LNCAP (cell line): ENCODE results near the gene HDAC4.

Experiments used
- CTCF ChIP-seq: fragments of 450-650 bp; IDR thresholded peaks from 2 replicates; pipeline ENCODE4 v1.5.1; 2017; ENCODE audit warnings: mild to moderate bottlenecking

HDAC4 gene

GRCh38 chr2:239208465-239209180 lies 192.2 kb downstream of the HDAC4 start:
- no peak for TF ChIP-seq CTCF

DNA sequence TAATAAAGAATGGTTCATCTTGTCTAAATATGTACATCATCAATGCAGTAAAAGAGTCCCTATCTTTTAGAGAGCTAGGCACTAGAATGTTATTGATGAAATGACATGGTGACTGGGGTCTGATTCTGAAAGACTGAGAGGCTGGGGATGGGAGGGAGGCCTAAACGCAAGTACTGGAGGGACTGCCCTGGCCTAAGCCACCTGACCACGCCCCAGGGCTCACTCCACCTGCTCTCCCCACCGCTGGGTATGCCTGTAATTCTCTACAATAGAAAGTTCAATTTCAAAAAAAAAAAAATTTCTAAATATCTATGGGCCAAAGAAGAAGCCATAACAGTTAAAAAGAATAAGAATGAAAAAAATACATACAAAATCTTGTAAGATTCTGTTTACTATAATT lies 194.0 kb downstream of the HDAC4 start:
- no peak for TF ChIP-seq CTCF

GRCh38 chr2:239206042-239206441 lies 194.8 kb downstream of the HDAC4 start:
- no peak for TF ChIP-seq CTCF

GRCh38 chr2:239204876-239205468 lies 195.8 kb downstream of the HDAC4 start:
- no peak for TF ChIP-seq CTCF

DNA sequence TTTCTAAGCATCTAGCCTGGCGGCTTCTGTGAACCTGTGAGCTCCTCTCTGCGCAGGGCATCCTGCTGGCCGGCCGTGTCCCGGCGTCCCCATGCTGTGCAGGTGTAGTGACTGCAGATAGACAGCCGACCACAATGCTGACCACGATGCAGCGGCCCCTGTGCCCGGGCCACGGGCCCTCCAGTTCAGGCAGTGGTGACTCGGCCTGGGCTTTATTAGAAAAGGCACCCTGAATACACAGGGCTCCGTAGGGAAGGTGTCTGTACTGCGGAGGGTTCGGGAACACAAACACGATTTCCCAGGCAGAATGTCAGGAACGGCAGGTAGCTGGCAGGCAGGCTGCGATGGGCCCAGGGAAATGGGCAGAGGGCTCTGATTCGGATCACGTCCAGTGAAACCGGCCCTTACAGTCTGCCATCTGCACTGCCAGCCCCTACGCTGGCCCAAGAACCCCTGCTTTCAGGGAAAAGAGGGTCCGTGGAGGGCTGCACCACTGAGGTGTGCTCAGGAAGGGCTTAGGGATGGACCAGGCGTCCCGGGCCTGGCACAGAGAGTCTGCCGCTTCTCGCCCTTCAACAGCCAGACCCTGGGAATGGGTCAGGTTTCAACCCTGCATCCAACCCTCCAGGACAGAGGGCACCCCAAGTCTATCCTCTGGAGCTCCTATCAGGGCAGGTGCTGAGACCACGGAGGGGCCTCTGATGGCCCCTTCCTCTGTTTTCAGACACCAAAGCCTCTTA lies 196.5 kb downstream of the HDAC4 start:
- TF ChIP-seq CTCF = no peak

DNA sequence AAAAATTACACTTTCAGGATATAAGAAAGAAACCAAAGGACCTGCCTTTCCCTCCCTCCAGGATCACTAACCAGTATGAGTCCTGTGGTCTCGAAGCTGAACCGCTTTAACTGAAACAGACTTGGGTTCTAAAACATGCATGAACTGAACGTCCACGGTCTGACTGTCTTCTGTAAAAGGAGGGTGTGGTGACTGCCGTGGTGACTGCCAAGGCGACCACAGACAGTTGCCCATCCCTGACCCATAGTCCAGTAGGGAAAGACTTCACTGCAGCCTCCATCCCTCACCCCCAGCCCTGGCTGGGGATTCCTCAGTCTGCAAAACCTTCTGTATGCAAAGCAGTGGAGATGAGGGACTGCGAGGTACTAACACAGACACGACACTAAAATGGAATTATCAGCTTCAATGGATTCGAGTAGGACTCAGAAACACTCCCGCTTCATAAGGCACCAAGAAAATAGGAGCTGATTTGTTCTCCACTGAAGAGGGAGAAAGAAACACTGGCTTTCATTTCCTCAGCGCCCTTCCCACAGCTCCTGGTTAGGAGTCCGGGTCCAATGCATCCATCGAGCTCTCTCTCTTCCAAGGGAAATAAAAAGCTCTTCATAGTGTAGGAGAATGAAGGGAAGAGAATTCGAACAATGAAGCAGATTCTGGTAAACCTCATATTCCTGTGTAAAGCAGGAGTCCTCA lies 197.2 kb downstream of the HDAC4 start:
- TF ChIP-seq CTCF = no peak

- TF ChIP-seq CTCF = no peak
These were observed 198.0 kb downstream of the HDAC4 start for GRCh38 chr2:239202836-239203235.
